GM20000 (cell line): ENCODE results near the gene FNTB.

Source experiments
- DNase-seq: peaks from one replicate; pipeline ENCODE4 v3.0.0; 2012; ENCODE audit warnings: low spot score
- TF ChIP-seq, protein P1 (sequence below): IDR thresholded peaks from 2 replicates; pipeline ENCODE4 v1.5.1; 2012; ENCODE audit warnings: mild to moderate bottlenecking, control low read depth; ENCODE audit errors: extremely low read depth, missing control alignments

FNTB gene

DNA sequence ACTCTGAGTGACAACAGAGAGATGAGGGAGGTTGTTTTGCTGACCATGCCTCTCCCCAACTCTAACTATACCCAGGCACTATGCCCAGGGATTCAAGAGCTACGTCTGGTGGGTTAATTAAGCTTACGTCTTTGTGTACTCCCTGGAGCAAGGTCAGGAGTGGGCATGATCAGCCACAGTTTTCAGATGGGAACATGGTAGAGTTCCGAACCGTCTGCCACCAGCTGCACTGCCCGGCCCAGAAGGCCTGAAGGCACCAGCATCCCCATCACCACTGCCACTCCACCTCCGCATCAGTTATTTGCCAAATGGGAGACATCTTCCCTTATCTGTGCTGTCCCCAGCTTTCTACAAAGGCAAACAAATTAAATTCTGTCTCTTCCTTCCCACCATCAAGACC lies 33.0 kb upstream of the FNTB start:
- no peak for DNase-seq
- TF ChIP-seq, protein P1, sequence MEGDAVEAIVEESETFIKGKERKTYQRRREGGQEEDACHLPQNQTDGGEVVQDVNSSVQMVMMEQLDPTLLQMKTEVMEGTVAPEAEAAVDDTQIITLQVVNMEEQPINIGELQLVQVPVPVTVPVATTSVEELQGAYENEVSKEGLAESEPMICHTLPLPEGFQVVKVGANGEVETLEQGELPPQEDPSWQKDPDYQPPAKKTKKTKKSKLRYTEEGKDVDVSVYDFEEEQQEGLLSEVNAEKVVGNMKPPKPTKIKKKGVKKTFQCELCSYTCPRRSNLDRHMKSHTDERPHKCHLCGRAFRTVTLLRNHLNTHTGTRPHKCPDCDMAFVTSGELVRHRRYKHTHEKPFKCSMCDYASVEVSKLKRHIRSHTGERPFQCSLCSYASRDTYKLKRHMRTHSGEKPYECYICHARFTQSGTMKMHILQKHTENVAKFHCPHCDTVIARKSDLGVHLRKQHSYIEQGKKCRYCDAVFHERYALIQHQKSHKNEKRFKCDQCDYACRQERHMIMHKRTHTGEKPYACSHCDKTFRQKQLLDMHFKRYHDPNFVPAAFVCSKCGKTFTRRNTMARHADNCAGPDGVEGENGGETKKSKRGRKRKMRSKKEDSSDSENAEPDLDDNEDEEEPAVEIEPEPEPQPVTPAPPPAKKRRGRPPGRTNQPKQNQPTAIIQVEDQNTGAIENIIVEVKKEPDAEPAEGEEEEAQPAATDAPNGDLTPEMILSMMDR = no peak

DNA sequence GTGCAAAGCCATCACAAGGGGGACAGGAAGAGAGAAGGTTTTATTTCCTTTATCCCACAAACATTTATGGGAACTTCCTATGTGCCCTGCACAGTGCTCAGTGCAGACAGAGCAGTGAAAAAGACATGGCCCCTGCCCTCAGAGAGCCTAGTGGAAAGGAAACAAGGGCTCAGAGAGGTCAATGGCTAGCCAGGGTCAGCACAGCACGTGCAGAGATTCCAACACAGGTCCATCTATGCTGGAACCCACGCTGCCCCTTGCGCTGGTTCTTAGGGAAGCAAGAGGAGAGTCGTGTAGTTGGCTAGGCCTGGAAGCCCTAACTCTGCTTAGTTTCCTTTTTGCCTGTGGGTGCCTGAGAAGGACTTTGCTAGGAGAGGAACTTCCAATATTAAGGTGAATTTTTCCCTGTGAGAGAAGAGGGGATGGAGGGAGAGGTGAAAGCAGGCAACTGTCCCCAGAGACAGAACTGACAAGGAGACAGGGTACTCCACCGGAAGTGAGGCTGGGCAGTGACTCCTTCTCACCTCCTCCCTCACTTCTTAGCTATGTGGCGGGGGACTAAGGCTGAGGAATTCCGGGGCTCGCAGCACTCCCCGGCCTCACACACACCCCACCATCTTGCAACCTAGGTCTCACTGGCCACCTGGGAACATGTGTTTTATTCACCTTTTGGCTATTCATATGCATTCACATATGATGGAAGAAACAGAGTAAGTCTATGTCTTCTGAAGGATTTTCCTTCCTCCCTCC lies 32.0 kb upstream of the FNTB start:
- no peak for DNase-seq
- TF ChIP-seq, protein P1 = no peak

DNA sequence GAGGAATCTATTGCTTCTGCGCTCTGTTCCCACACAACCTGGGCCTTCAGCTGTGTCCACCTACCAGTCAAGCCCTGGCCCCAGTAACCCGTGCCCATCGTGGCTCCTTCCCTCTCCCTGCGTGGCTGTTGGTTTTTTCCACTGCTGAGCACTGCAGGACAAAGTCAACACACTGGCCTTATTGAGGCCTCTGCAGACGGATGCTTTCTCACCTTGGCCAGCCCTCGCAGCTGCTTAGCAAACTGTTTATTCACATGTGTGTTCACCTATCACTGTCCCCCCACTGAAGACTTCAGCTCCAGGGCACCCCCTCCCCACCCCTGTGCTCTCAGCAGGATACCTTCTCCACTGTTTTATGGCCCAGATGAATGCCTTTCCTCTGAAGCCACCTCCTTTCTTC lies 31.4 kb upstream of the FNTB start:
- TF ChIP-seq, protein P1 = no peak
- no peak for DNase-seq

DNA sequence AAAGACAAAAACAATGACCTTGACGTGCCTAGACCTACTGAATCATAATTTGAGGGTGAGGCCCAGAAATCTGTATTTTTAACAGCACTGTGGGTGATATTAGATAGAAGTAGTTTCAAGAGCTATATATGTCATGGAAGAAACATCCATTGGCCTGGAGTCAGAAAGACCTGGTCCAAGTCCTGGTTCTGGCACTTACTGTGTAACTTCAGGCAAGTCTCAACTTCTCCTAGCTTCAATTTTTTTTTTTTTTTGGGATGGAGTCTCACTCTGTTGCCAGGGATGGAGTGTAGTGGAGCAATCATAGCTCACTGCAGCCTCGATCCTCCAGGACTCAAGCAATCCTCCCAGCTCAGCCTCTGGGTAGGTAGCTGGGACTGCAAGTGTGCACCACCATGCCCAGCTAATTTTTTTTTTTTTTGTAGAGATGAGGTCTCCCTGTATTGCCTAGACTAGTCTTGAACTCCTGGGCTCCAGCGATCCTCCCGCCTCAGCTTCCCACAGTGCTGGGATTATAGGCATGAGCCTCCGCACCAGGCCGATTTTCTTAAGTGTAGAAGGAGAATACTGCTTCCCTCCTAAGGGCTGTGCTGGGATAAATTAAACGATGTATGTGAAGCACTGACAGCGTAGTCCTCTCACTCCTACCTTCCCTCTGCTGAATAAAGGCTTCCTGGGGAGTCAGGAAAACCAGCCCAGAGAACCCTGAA lies 29.8 kb upstream of the FNTB start:
- no peak for DNase-seq
- TF ChIP-seq, protein P1 = no peak

DNA sequence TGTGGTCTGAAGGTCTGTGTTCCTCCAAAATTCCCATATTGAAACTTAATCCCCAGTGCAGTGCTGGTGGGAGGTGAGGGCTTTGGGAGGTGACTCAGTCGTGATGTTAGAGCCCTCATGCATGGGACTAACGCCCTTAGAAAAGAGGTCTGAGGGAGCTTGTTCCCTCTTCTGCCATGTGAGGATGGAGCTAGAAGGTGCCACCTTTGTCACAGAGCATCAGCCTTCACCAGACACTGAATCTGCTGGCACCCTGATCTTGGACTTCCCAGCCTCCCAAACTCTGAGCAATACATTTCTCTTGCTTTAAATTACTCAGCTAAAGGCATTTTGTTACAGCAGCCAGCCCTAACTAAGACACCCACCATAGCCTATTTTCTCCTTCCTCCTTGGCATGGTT lies 28.5 kb upstream of the FNTB start:
- no peak for DNase-seq
- TF ChIP-seq, protein P1 = no peak

DNA sequence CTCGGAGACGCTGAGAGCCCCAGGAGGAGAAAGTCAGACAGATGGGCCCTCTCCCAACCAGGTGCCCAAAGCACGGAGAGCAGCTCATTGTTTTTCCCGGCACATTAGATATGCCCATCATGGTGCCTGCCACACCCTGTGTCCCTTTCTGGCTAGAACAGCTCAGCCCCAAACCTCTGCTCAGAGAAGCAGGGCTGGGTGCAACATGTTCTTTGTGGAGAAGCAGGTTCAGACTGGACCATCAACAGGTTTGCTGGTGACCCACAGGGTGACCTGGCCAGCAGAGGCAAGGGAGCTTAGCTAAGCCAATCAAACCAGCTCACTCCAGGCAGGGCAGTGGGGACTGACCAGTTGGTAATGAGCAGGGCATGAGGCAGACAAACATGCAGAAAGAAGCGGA lies 28.0 kb upstream of the FNTB start:
- TF ChIP-seq, protein P1 = no peak
- no peak for DNase-seq

DNA sequence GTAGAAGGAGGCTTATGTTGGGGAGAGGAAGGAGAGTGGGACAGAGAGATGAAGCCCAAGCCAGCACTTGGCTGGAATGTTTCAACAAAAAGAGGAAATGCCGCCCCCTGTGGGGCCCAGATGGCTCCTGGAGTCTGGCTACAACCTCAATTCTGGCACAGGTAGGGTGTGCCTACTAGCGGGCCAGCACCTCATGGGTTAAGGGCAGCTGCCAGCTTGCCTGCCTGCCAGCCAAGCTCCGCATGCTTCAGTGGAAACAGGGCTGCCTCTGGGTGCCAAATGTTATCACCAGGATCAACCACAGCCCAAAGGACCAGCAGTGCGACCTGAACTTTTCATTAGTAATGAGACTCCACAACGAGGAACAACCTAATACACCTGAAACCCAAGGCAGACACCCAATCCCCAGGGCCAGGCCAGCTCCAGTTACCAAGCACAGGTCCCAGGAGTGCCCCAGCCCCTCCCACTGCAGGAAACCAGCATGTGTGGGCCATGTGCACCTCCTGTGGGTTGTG lies 25.9 kb upstream of the FNTB start:
- DNase-seq = no peak
- TF ChIP-seq, protein P1 = peak; percentile 15
